Thoracic aorta (tissue), 2 donors: Measurements from ENCODE around the gene CACNA2D1. TPM values are rescaled to one million over a fixed set of nuclear protein-coding genes. Genes with fewer than 3 reads are reported as not detected.
A peak's percentile ranks its signal among the peaks of the same experiment; 100 is the strongest.
"Not testable (repeated sequence)": the region's sequence is repeated elsewhere in the genome, so short reads cannot be mapped to it uniquely, and the experiment has no call there.

Experiments used
- ATAC-seq: fragments of 150-250 bp; one replicate; pipeline ENCODE4 v1.8.0; 2017; ENCODE audit warnings: low read depth; ENCODE audit not compliant: insufficient number of reproducible peaks, low FRiP score
- DNase-seq: peaks from one replicate; pipeline ENCODE4 v3.0.0-alpha.2; 2020; ENCODE audit warnings: low spot score
- H3K27ac ChIP-seq, 2 donors: fragments of 200-600 bp; sonication (generic); 1 replicate in 1 of 2; 2 replicates in 1 of 2; pipeline ENCODE4 v1.5.1; 2016; ENCODE audit warnings: mild to moderate bottlenecking in 2 of 2, moderate library complexity in 2 of 2
- H3K27me3 ChIP-seq: fragments of 200-600 bp; sonication (generic); replicated peaks from 2 replicates; pipeline ENCODE4 v1.6.0; 2016; ENCODE audit warnings: mild to moderate bottlenecking; ENCODE audit not compliant: insufficient read depth
- H3K36me3 ChIP-seq: fragments of 200-600 bp; sonication (generic); one replicate; pipeline ENCODE4 v1.5.1; 2016
- H3K4me1 ChIP-seq, 2 donors: fragments of 200-600 bp; sonication (generic); 1 replicate in 1 of 2; 2 replicates in 1 of 2; pipeline versions ENCODE4 v1.5.1 to v1.6.0; 2016; ENCODE audit warnings: low read depth in 2 of 2, mild to moderate bottlenecking in 1 of 2; ENCODE audit not compliant: control insufficient read depth in 1 of 2
- H3K4me3 ChIP-seq: fragments of 200-600 bp; sonication (generic); 2 replicates; pipeline ENCODE4 v1.5.1; 2016; ENCODE audit warnings: mild to moderate bottlenecking
- H3K9me3 ChIP-seq: fragments of 200-600 bp; sonication (generic); 2 replicates; pipeline ENCODE4 v1.5.1; 2016
- CTCF ChIP-seq: fragments of 200-600 bp; sonication (generic); IDR thresholded peaks from one replicate; pipeline ENCODE4 v1.5.1; 2019; ENCODE audit warnings: antibody characterized with exemption
- total RNA-seq, 2 donors: library from RNA; depleted of rRNA; stranded (reverse); fragments of >200 nt; gene quantifications; one replicate each; pipeline versions ENCODE4 v1.1.0 to v1.2.3, GENCODE V29; 2016

Gene CACNA2D1
- total RNA-seq, 2 donors from 2014 or later = 44.4 to 44.7 TPM

GRCh38 chr7:82017334-82017943 is 426.1 kb downstream of the CACNA2D1 start:
- Histone ChIP-seq H3K27me3 (no peaks in the 10 kb centered on the region), H3K4me1 (peaks cover 6 to 28% of the 10 kb centered on the region in 2 donors), H3K36me3 (no peaks in the 10 kb centered on the region), H3K4me3 (no peak overlapping the region), H3K27ac (no peak overlapping the region), H3K9me3 (no peaks in the 10 kb centered on the region)
- ATAC-seq = no peak
- no peak for DNase-seq
- TF ChIP-seq CTCF = peak; percentile 39

DNA sequence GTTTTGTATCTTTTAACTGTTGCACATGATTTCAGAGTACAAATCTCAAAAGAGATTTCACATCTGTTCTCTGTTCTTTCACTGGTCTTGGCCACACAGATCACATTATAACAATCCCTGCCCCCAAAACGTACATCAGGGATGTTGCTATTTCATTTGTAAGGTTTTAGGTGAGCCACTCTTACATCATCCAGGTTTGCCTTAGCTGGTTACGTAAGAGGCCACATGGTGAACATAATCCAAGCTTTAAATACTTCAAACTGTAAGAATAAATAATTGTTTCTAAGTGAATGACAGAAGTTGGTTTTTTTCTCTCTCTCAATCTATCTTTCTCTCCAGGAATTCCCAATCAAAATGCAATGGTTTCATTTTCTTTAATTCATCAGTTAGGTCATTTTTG is 427.8 kb downstream of the CACNA2D1 start:
- Histone ChIP-seq H3K4me1 (peaks cover 6 to 16% of the 10 kb centered on the region in 2 donors), H3K9me3 (no peaks in the 10 kb centered on the region), H3K27ac (no peak overlapping the region), H3K4me3 (no peak overlapping the region), H3K27me3 (no peaks in the 10 kb centered on the region), H3K36me3 (no peaks in the 10 kb centered on the region)
- no peak for TF ChIP-seq CTCF
- no peak for DNase-seq
- no peak for ATAC-seq

DNA sequence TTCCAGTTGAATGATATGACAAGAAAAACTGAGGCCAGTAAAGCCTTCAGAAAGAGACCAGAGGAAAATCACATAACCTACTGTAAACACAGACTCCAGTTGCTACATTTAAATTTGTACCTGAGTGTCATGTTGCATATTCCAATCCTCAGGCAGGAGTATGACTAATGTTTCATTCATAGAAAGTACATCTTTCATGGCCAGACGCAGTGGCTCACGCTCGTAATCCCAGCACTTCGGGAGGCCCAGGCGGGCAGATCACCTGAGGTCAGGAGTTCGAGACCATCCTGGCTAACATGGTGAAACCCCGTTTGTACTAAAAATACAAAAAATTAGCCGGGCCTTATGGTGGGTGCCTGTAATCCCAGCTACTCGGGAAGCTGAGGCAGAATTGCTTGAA is 429.0 kb downstream of the CACNA2D1 start:
- H3K4me1 ChIP-seq, H3K36me3 ChIP-seq, ATAC-seq, DNase-seq, H3K27ac ChIP-seq, H3K9me3 ChIP-seq, H3K4me3 ChIP-seq, H3K27me3 ChIP-seq: not testable (repeated sequence)

GRCh38 chr7:82012453-82012852 is 431.1 kb downstream of the CACNA2D1 start:
- Histone ChIP-seq H3K36me3 (peaks cover 4% of the 10 kb centered on the region), H3K9me3 (no peaks in the 10 kb centered on the region), H3K4me3 (no peak overlapping the region), H3K27ac (no peak overlapping the region), H3K4me1 (no peaks in the 10 kb centered on the region), H3K27me3 (no peaks in the 10 kb centered on the region)
- DNase-seq = no peak
- TF ChIP-seq CTCF = no peak
- ATAC-seq = no peak

GRCh38 chr7:82010416-82010815 is 433.2 kb downstream of the CACNA2D1 start:
- ATAC-seq = no peak
- no peaks in the 10 kb centered on the region for H3K9me3 ChIP-seq
- DNase-seq = no peak
- TF ChIP-seq CTCF = no peak
- no peaks in the 10 kb centered on the region for H3K4me1 ChIP-seq
- H3K4me3 ChIP-seq = no peak overlapping the region
- no peaks in the 10 kb centered on the region for H3K27me3 ChIP-seq
- no peak overlapping the region for H3K27ac ChIP-seq
- H3K36me3 ChIP-seq = peaks cover 4% of the 10 kb centered on the region

DNA sequence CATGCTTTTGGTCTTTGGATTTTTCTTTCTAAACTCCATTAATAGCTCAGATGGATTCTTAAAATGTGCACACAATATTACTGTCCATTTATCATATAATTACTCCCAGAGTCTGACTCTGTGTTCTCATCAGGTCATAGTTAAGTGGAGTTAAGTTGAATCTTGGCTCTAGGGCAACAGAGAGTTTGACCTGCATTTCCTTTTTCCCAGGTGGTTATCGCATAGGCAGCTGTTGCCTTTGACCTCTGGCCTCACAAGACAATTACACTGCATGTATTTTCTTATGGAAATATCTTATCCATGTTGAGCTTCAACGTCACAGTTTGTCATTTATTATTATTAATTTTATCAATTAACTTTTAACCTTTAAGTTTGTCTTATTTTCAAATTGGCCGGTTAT is 436.3 kb downstream of the CACNA2D1 start:
- ATAC-seq = no peak
- TF ChIP-seq CTCF = no peak
- DNase-seq = no peak
- Histone ChIP-seq H3K4me3 (no peak overlapping the region), H3K36me3 (peaks cover 4% of the 10 kb centered on the region), H3K4me1 (no peaks in the 10 kb centered on the region), H3K27me3 (no peaks in the 10 kb centered on the region), H3K9me3 (no peaks in the 10 kb centered on the region), H3K27ac (no peak overlapping the region)
